K562 (cell line): Measurements from ENCODE around the gene WDR5B. TPM values are rescaled to one million over a fixed set of nuclear protein-coding genes. Genes with fewer than 3 reads are reported as not detected.

Experiments
- ATAC-seq: fragments of 200-7000 bp; cut with Tn5 transposase; 3 replicates; pipeline ENCODE4 v1.9.1; 2020; ENCODE audit warnings: moderate library complexity
- BruUV-seq: library from RNA; stranded (reverse); fragments of 400-500 nt; replicated peaks from 2 replicates; lab custom pipeline; 2021; lab: Mats Ljungman, UMichigan
- CTCF ChIA-PET: fragments of 300-600 bp; formaldehyde crosslinking; extraction: SDS; loops from one replicate; lab custom pipeline; 2021; ENCODE audit warnings: low intra/inter-chr PET ratio; lab: Yijun Ruan, JAX
- POLR2A ChIA-PET: fragments of 300-600, 350-650 bp; sonication (Branson Sonifier 250); formaldehyde crosslinking; extraction: SDS; loops from one replicate; lab custom pipeline; 2021; ENCODE audit warnings: antibody characterized with exemption, inconsistent platforms; lab: Yijun Ruan, JAX
- DNase-seq, 4 experiments: peaks; one replicate each; pipeline versions ENCODE4 v3.0.0 to v3.0.0-alpha.2; 2011 to 2018; ENCODE audit warnings: low spot score in 3 of 4, mixed read lengths in 3 of 4; ENCODE audit errors: extremely low read depth in 1 of 4
- FAIRE-seq: peaks from 2 replicates; lab custom pipeline; 2011; peaks lifted over from hg19 to GRCh38; lab: Jason Lieb, UNC
- H2AFZ ChIP-seq: 2 replicates; pipeline ENCODE4 v1.6.0; 2011; ENCODE audit warnings: low read depth, low read length, control low read depth, inconsistent platforms
- H3K27ac ChIP-seq: fragments of 200-600 bp; 3 replicates; pipeline ENCODE4 v1.8.0; 2011; ENCODE audit warnings: low read depth, mild to moderate bottlenecking, control low read depth, inconsistent platforms, low read length, moderate library complexity, mixed read lengths; ENCODE audit errors: extremely low read depth
- H3K27me3 ChIP-seq, 2 experiments: fragments of 300-600 bp in 1 of 2; 2 replicates in 1 of 2; 3 replicates in 1 of 2; pipeline versions ENCODE4 v1.6.0 to v1.8.0; 2011; ENCODE audit warnings: inconsistent platforms in 2 of 2, low read length in 2 of 2, mild to moderate bottlenecking in 1 of 2, mixed read lengths in 1 of 2, moderate library complexity in 1 of 2; ENCODE audit not compliant: control insufficient read depth in 2 of 2, insufficient read depth in 2 of 2
- H3K36me3 ChIP-seq: fragments of 300-600 bp; 3 replicates; pipeline ENCODE4 v1.8.0; 2011; ENCODE audit warnings: mild to moderate bottlenecking, low read length, inconsistent platforms; ENCODE audit not compliant: control insufficient read depth, insufficient read depth
- H3K4me1 ChIP-seq, 2 experiments: fragments of 200-600 bp in 1 of 2; replicated peaks in 1 of 2; 2 replicates in 1 of 2; 3 replicates in 1 of 2; pipeline versions ENCODE4 v1.5.1 to v1.8.0; 2011; ENCODE audit warnings: inconsistent platforms in 2 of 2, low read length in 2 of 2, mild to moderate bottlenecking in 1 of 2, mixed read lengths in 1 of 2, moderate library complexity in 1 of 2; ENCODE audit not compliant: control insufficient read depth in 2 of 2, insufficient read depth in 2 of 2
- H3K4me2 ChIP-seq: 2 replicates; pipeline ENCODE4 v1.6.1; 2011; ENCODE audit warnings: low read length, control low read depth, inconsistent platforms, mixed read lengths; ENCODE audit not compliant: insufficient read depth
- H3K4me3 ChIP-seq: fragments of 200-600 bp; sonication (generic), shearing (Covaris generic); 2 replicates; pipeline ENCODE4 v1.5.1; 2016; ENCODE audit warnings: control low read depth, inconsistent platforms
- H3K79me2 ChIP-seq: fragments of 200-600 bp; 3 replicates; pipeline ENCODE4 v1.8.0; 2011; ENCODE audit warnings: low read length, inconsistent platforms; ENCODE audit not compliant: control insufficient read depth, insufficient read depth
- H3K9ac ChIP-seq, 2 experiments: 2 replicates each; pipeline versions ENCODE4 v1.6.0 to v1.6.1; 2011; ENCODE audit warnings: low read depth in 2 of 2, low read length in 2 of 2, control low read depth in 1 of 2, inconsistent platforms in 1 of 2, mild to moderate bottlenecking in 1 of 2, mixed read lengths in 1 of 2; ENCODE audit not compliant: insufficient read depth in 1 of 2
- H3K9me1 ChIP-seq: one replicate; pipeline ENCODE4 v1.6.0; 2011; ENCODE audit warnings: inconsistent platforms, mild to moderate bottlenecking, low read length, moderate library complexity; ENCODE audit not compliant: control insufficient read depth, insufficient read depth
- H3K9me3 ChIP-seq: replicated peaks from 2 replicates; pipeline ENCODE4 v1.5.1; 2011; ENCODE audit warnings: low read depth, low read length, inconsistent platforms; ENCODE audit not compliant: control insufficient read depth, insufficient read depth
- H4K20me1 ChIP-seq: replicated peaks from 2 replicates; pipeline ENCODE4 v1.6.1; 2011; ENCODE audit warnings: low read length, inconsistent platforms, mixed read lengths; ENCODE audit not compliant: control insufficient read depth, insufficient read depth
- ARID1B ChIP-seq: fragments of 450-650 bp; IDR thresholded peaks from 2 replicates; pipeline ENCODE4 v1.6.1; 2016; ENCODE audit warnings: antibody characterized with exemption, mild to moderate bottlenecking, inconsistent platforms
- ARNT ChIP-seq, 2 experiments: fragments of 450-650 bp; IDR thresholded peaks; 2 replicates each; pipeline ENCODE4 v1.6.1; 2016; ENCODE audit warnings: mild to moderate bottlenecking in 1 of 2
- BMI1 ChIP-seq: fragments of 150-350 bp; IDR thresholded peaks from 2 replicates; pipeline ENCODE4 v1.6.1; 2014; ENCODE audit warnings: low read length
- CBFA2T2 ChIP-seq: fragments of 450-650 bp; conservative IDR thresholded peaks from 2 replicates; pipeline ENCODE4 v1.6.1; 2017; ENCODE audit warnings: mild to moderate bottlenecking
- ETS2 ChIP-seq: IDR thresholded peaks from 2 replicates; pipeline ENCODE4 v1.6.1; 2016; ENCODE audit warnings: borderline replicate concordance, missing genetic modification characterization, mild to moderate bottlenecking, moderate library complexity, missing compliant biosample characterization; ENCODE audit not compliant: poor library complexity, severe bottlenecking
- FOXA1 ChIP-seq: fragments of 450-650 bp; IDR thresholded peaks from 2 replicates; pipeline ENCODE4 v1.6.1; 2016; ENCODE audit warnings: mild to moderate bottlenecking, borderline replicate concordance
- GTF2B ChIP-seq: IDR thresholded peaks from 2 replicates; pipeline ENCODE4 v1.6.1; 2011; ENCODE audit not compliant: insufficient read length; ENCODE audit errors: extremely low read depth
- HNRNPUL1 ChIP-seq: fragments of 200-400 bp; formaldehyde crosslinking; IDR thresholded peaks from 2 replicates; pipeline ENCODE4 v1.6.1; 2017; ENCODE audit warnings: low read length
- KAT2B ChIP-seq: IDR thresholded peaks from one replicate; pipeline ENCODE4 v1.6.1; 2012; ENCODE audit warnings: low read depth, mild to moderate bottlenecking, control low read depth, inconsistent platforms, low read length, moderate library complexity
- NCOR1 ChIP-seq: fragments of 450-650 bp; IDR thresholded peaks from 2 replicates; pipeline ENCODE4 v1.6.1; 2016; ENCODE audit warnings: mild to moderate bottlenecking, moderate library complexity
- NONO ChIP-seq, 2 experiments: fragments of 200-400 bp in 1 of 2; fragments of 450-650 bp in 1 of 2; formaldehyde crosslinking in 1 of 2; IDR thresholded peaks; 2 replicates each; pipeline ENCODE4 v1.6.1; 2017; ENCODE audit warnings: low read depth in 2 of 2, mild to moderate bottlenecking in 2 of 2, moderate library complexity in 2 of 2, low read length in 1 of 2
- TAL1 ChIP-seq: fragments of 450-650 bp; IDR thresholded peaks from 2 replicates; pipeline ENCODE4 v1.6.1; 2016; ENCODE audit warnings: mild to moderate bottlenecking
- TCF3 ChIP-seq: sonication (generic); formaldehyde crosslinking; IDR thresholded peaks from 2 replicates; pipeline ENCODE4 v1.4.0; 2020; ENCODE audit warnings: mild to moderate bottlenecking, missing genetic modification reagents
- THAP12 ChIP-seq: fragments of 250-450 bp; sonication (Bioruptor Pico); IDR thresholded peaks from 2 replicates; pipeline ENCODE4 v1.9.0; 2021; ENCODE audit warnings: mild to moderate bottlenecking, inconsistent platforms
- ZBTB11 ChIP-seq, 3 experiments: fragments of 200-800 bp in 1 of 3; fragments of 250-450 bp in 1 of 3; fragments of 450-650 bp in 1 of 3; sonication (Bioruptor Pico) in 1 of 3; sonication (Bioruptor generic) in 1 of 3; formaldehyde crosslinking in 1 of 3; IDR thresholded peaks; 2 replicates each; pipeline versions ENCODE4 v1.6.1 to v1.8.0; 2016 to 2022; ENCODE audit warnings: mild to moderate bottlenecking in 2 of 3, missing genetic modification characterization in 2 of 3, missing compliant biosample characterization in 1 of 3, moderate library complexity in 1 of 3
- ZNF3 ChIP-seq: fragments of 250-450 bp; sonication (Bioruptor Pico); IDR thresholded peaks from 2 replicates; pipeline ENCODE4 v1.5.0; 2021; ENCODE audit warnings: mild to moderate bottlenecking, moderate library complexity
- ZNF76 ChIP-seq: fragments of 250-450 bp; sonication (Bioruptor Pico); IDR thresholded peaks from 2 replicates; pipeline ENCODE4 v1.4.0; 2020; ENCODE audit warnings: mild to moderate bottlenecking, moderate library complexity, borderline replicate concordance
- WGBS: fragments of 100-300 bp; shearing (Covaris generic); methylation state at CpG from one replicate; pipeline ENCODE4 v1.1.6; 2016; ENCODE audit warnings: low coverage, mixed read lengths; ENCODE audit not compliant: insufficient coverage; ENCODE audit errors: missing lambda C conversion rate; 5-methylcytosine and 5-hydroxymethylcytosine counted together
- in situ Hi-C: fragments of 300-500 bp; cut with MboI; formaldehyde crosslinking; loops from 4 replicates; pipeline ENCODE4 v1.15.0; 2018; ENCODE audit warnings: inconsistent platforms, mixed read lengths
- intact Hi-C: fragments of 100-400 bp; cut with micrococcal nuclease; formaldehyde crosslinking; loops from 2 replicates; pipeline ENCODE4 v1.14.2; 2022
- polyA plus RNA-seq, 8 experiments: library from polyadenylated mRNA; depleted of rRNA in 4 of 8; stranded (reverse) in 5 of 8; unstranded in 3 of 8; fragments of >200 nt; fragmentation: Nextera tagmentation in 2 of 8; fragmentation: Illumina TruSeq in 1 of 8; extraction: Ambion mirVana in 2 of 8; extraction: Trizol in 1 of 8; gene quantifications; 2 replicates each; pipeline versions ENCODE4 v1.2.1 to v1.2.3, GENCODE V29; 2011 to 2014; ENCODE audit warnings: inconsistent platforms in 1 of 8, missing spikeins in 1 of 8
- total RNA-seq, 7 experiments: library from RNA; depleted of rRNA in 6 of 7; stranded (reverse); fragments of >200 nt in 6 of 7; fragmentation: Illumina TruSeq in 2 of 7; extraction: Trizol in 2 of 7; gene quantifications; 2 replicates each; pipeline versions ENCODE4 v1.2.1 to v1.2.3, GENCODE V29; 2011 to 2021; ENCODE audit warnings: low replicate concordance in 1 of 7

WDR5B gene
- total and polyA plus RNA-seq, 9 of the 15 experiments (the other 6 are each of a cell fraction or from before 2014, with no cell fraction given) = 2.8 to 10.1 (median 4.2) TPM

- Histone ChIP-seq H3K36me3 (peaks cover 43% of the 10 kb centered on the region), H3K4me3 (no peak overlapping the region), H3K79me2 (peaks cover 69% of the 10 kb centered on the region), H3K27me3 (no peaks in the 10 kb centered on the region), H3K9me1 (no peaks in the 10 kb centered on the region), H3K27ac (no peak overlapping the region), H3K4me2 (peak overlapping the region; percentile 32; the same call in 1 of the 2 replicates), H3K9ac (no peak overlapping the region; a peak in 1 of 4 replicates), H2AFZ (no peak overlapping the region), H3K4me1 (peaks cover 0 to 6% of the 10 kb centered on the region in 2 experiments; a peak in 2 of 5 replicates), H3K9me3 (no peaks in the 10 kb centered on the region), H4K20me1 (0 out of 2 replicates have a peak, but pooled peaks cover 5% of the 10 kb centered on the region)
- in situ Hi-C loops (loop anchor here (10.0 kb wide), 1 partner anchor 294 kb away; the partner anchor contains the start of gene PARP14), intact Hi-C loops (loop anchor here (5.0 kb wide), 1 partner anchor 172 kb away; the partner anchor contains the start of genes DTX3L and PARP9)
- CTCF ChIA-PET = no interaction called here
- ATAC-seq (peak; percentile 78), DNase-seq (peak in 3 of 4 experiments; percentile 18 to 41 (median 25)), FAIRE-seq (no peak)
- WGBS = 9% methylated on average over 4 of the region's 4 CpGs
- POLR2A ChIA-PET = interaction anchor here (0.7 kb wide), 1 partner anchor 22 kb away, joined by 5 read pairs; no protein-coding TSS in a partner anchor
- BruUV-seq = no TSS peak
- TF ChIP-seq ZNF76 (CRISPR knock-in tag) (no peak), ZBTB11 (CRISPR knock-in tag; IDR thresholded peaks at IDR 0.05) (no peak), ETS2 (tag) (no peak), TAL1 (peak; percentile 55; the same call in 1 of the 2 replicates), NONO (IDR thresholded peaks at IDR 0.05; ENCODE audit: low read depth in 2 of 2, low read length in 1 of 2) (no peak), ARNT (IDR thresholded peaks at IDR 0.05) (no peak), TCF3 (CRISPR knock-in tag) (0 out of 2 replicates have a peak, but pooled peaks have one; percentile 28), FOXA1 (no peak), KAT2B (no peak), CBFA2T2 (peak; percentile 54), HNRNPUL1 (no peak), THAP12 (CRISPR knock-in tag) (no peak), GTF2B (no peak), ZNF3 (no peak), NCOR1 (0 out of 2 replicates have a peak, but pooled peaks have one; percentile 24), ARID1B (peak; percentile 41), BMI1 (no peak)
Measured at GRCh38 chr3:122390665-122391064, 25.2 kb downstream of the WDR5B start.
